ENCODE measurements around the gene SMIM7.
"Not testable (repeated sequence)": the region's sequence is repeated elsewhere in the genome, so short reads cannot be mapped to it uniquely, and the experiment has no call there.

Gene SMIM7

DNA sequence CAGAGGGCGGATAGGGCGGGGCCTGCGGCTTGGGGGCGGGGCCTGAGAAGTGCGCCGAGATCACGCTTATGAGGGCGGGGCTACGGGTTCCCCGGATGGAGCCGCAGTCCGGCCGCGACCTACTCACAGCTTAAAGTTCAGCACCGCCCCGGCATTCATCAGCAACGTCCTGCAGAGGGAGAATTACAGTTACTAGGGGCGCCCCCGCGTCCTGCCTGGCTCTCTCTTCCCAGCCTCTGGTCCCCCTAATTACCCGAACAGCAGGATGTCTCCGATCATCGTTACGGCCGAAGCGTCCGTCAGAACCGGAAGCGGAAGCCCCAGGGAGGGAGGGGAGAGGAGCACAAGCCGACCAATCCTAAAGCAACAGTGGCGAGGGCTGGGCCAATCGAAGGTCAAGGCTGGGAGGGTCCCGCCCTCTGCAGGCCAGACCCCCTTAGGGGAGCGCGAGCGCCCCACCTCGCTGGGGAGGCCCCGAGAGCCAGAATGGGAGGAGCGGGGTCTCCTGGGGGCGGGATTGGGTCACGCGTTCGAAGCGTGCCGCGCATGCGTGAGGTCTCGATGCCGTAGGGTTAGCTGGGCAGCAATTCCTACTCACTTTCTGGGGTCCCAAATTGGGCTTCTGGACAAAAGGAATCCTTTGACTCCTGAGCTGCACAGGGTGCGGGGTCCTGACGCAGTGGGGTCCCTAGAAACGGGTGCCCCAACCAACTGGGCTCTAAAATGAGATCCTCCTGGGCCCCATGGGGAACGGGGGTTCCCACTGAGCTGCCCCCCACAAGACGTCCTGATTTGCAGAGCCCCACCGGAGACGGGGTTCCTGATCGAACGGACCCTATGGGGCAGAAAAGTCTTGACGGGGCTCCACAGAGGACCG is at the start of gene SMIM7:
Gene SMIM7, minus strand, starts transcription at position 313 of the 877 bp plus-strand sequence. Its CDS starts 34 bp downstream, at position 279.
- peak; percentile 98 for DNase-seq

DNA sequence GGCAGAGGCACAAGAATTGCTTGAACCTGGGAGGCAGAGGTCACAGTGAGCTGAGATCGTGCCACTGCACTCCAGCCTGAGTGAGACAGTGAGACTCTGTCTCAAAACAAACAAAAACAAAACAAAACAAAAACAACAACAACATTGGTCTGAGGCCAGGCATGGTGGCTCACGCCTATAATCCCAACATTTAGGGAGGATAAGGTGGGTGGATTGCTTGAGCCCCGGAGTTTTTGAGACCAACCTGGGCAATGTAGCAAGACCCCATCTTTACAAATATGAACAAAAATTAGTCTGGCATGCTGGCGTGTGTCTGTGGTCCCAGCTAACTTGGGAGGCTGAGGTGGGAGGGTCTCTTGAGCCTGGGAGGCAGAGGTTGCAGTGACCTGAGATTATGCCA is 43.7 kb upstream of the SMIM7 start:
- DNase-seq, result no peak

DNA sequence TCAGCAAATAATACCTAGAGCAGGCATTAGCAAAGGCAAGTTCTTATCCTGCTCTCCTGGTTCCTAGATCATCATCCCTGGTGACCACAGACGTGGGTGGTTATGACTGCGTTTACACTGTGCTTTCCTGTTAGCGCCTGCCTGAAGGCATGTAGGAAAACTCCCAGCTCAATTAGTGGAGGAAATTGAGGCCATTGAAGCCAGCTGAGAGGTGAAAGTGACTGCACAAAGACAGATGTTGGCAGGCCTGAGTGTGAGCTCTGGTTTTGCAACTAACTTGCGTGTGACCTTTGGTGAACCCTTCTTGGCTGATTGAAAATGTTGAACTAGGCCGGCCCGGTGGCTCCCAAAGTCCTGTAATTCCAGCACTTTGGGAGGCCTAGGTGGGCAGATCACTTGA is 42.2 kb upstream of the SMIM7 start:
- DNase-seq, result no peak

DNA sequence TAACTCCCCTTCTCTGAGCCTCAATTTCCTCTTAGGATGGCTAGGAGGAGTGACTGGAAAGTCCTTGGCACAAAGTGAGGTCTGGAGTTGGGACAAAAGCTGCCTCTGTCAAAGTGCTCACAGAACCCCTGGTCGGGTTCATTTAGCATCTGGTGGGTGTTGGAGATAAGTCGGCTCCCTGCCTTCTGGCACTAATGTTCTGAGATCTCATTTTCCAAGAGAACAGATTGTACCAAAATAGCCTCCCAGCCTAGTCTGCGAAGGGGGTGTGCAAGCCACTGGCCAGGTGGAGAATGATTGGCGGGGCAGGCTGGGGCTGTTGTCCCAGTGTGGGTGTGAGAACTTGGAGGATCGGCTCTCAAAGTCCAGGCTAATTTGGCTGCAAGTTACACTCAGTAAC is 39.0 kb upstream of the SMIM7 start:
- no peak for DNase-seq

DNA sequence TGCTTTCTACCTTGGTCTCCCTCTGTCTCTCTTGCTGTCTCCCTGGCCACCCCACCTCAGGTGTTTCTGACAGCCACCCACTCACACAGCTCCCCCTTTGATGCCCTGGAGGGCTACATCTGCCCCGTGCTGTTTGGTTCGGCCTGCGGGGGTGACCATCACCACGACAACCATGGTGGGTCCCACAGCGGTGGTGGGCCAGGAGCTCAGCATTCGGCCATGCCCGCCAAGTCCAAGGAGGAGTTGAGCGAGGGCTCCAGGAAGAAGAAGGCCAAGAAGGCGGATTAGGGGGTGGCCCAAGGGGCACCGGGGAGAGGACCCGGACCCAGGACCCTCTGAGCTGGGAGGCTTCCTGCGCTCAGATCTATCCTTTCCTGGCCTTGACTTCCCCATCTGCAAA is 28.1 kb upstream of the SMIM7 start:
- DNase-seq, result no peak

DNA sequence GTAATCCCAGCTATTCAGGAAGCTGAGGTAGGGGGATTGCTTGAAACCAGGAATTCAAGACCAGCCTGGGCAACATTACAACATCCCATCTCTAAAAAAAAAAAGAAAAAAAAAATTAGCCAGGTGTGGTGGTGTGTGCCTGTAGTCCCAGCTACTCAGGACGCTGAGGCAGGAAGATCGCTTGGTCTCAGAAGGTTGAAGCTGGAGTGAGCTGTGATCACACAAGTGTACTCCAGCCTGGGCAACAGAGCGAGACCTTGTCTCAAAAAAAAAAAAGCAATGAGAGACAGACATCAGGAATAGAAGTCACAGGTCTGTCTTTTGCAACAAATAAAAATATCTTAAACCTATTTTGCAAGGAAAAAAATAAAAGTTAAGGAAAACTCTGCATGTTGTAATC is 24.3 kb upstream of the SMIM7 start:
- DNase-seq, result no peak

DNA sequence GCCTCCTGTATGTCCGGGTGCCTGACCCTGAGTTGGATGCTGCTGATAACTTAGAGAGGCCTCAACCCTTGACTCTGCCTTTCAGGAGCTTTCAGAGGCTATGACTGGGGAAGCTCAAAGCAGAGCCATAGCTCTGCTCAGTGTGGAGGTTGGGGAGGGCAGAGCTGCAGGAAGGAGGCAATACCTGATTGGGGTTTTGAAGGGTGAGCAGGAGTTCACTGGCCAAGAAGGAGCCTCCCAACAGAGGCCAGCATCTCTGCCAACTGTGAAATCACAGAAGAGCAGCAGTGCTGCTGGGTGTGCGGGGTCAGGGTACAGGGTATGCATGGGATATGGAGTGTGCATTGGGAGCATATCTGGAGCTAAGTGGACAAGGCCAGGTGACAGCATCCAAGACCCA is 22.6 kb upstream of the SMIM7 start:
- DNase-seq, result no peak

DNA sequence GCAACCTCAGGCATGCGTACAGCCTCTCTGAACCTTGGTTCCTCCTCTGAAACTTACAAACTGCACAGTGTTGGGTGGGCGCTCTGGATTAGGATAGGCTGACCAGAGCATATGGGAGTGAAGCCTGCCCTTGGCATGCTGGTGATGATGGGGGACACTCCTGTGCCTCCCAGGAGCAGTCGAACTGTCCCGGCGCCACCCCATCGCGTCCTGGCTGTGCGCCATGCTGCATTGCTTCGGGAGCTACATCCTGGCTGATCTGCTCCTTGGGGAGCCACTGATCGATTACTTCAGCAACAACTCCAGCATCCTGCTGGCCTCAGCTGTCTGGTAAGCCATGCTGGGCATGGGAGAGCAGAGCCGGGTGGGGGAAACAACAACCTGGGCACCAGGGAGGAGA is 19.9 kb upstream of the SMIM7 start:
- DNase-seq, result no peak

DNA sequence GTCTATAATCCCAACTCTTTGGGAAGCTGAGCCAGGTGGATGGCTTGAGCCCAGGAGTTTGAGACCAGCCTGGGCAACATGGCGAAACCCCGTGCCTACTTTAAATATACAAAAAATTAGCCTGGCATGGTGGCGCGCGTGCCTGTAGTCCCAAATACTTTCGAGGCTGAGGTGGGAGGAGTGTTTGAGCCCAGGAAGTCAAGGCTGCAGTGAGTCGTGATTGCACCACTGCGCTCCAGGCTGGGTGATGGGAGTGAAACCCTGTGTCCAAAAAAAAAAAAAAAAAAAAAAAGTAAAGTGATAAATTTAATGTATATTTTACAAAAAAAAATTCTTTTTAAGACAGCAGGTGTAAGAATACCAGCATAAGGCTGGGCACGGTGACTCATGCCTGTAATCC is 18.6 kb upstream of the SMIM7 start:
- DNase-seq, result no peak

DNA sequence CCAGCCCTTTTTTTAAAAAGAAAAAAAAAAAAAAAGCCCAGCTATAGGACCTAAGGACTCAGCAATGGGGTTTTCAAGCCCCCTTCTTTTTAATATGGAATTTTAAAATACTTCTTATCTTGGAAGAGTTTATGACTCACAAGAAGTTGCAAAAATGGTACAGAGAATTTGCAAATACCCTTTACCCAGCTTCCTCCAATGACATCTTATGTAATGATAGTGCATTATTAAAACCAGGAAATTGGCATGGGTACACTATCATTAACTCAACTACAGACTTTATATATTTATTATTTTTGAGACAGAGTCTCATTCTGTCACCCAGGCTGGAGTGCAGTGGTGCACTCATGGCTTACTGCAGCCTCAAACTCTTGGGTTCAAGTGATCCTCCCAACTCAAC is 17.1 kb upstream of the SMIM7 start:
- no peak for DNase-seq

DNA sequence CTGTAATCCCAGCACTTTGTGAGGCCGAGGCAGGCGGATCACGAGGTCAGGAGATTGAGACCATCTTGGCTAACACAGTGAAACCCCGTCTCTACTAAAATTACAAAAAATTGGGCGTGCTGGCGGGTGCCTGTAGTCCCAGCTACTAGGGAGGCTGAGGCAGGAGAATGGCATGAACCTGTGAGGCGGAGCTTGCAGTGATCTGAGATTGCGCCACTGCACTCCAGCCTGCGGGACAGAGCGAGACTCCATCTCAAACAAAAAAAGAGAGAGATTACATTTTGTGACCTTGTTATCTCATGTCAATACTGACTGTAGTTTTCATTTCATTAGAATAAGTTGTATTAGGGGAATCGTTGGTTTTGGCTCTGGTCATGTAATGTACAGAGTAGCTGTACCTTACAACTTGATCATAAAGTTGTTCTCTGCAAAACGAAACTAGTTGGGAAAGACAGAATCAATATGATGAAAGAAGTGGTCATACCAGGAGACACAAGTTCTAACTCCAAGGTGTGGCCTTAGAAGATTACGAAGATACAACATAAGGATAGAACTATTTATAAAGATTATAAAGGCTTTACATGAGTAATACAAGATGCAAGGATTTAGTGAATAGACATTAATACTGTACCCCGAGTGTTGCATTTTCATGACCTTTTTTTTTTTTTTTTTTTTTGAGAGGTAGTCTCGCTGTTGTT is 16.3 kb upstream of the SMIM7 start:
- DNase-seq, result no peak

DNA sequence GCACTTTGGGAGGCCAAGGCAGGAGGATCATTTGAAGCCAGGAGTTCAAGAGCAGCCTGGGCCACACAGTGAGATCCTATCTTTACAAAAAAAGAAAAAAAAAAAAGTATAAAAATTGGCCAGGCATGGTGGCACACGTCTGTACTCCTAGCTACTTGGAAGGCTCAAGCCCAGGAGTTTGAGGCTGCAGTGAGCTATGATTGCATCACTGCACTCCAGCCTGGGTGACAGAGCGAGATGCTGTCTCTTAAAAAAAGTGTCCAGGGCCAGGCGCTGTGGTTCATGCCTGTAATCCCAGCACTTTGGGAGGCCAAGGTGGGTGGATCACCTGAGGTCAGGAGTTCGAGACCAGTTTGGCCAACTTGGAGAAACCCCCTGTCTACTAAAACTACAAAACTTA is 13.9 kb upstream of the SMIM7 start:
- not testable (repeated sequence) for DNase-seq

DNA sequence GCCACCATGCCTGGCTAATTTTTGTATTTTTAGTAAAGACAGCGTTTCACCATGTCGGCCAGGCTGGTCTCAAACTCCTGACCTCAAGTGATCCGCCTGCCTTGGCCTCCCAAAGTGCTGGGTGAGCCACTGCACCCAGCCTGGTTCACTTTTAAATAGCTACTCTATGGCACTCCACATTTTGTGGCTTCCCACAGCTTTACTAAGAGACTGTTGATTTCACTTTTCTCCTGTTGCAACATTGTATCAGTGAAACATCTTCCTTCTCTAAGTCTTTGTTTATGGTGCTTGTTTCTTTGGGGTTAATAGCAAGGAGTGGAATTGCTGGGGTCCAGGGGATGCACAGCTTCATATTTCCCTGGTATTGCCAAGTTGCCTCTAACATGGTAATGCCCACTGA is 13.3 kb upstream of the SMIM7 start:
- no peak for DNase-seq

DNA sequence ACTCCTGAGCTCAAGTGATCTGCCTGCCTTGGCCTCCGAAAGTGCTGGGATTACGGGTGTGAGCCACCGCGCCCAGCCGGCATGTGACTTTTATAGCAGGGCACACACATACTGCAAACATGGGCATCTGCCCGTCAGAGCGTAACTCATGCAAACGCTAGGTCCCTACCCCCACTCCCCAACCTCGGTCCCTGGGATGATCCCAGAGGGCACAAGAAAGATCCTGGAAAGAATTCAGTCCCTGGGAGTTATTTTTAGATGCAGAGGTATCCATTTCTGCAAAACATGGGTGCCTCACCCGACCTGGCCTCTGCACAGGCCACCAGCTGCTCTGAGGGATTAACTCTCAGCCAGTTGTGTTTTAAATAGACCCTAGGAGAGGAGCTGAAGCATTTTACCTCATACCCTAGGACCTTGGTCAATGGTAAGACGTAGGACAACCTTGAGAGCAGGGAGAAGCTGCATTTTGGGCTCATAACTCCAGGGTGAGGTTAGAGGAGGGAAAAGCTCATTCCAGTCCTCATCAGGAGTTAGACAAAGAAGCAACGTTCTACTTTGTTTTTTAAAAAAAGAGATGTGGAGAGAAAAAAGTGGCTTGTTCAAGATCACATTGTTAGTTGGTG is 11.8 kb upstream of the SMIM7 start:
- no peak for DNase-seq

DNA sequence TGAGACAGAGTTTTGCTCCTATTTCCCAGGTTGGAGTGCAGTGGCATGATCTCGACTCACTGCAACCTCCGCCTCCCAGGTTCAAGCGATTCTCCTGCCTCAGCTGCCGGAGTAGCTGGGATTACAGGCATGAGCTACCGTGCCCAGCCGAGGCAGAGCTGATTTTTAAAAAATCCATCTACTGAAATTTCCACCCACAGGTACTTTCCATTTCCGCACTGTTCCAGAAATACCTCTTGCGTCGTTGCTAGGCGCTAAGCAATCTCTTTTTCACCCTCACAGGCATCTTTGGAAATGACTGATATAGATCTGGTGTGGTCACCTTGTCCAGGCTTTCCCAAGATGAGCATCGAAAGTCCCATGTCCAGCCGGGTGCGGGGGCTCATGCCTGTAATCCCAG is 10.3 kb upstream of the SMIM7 start:
- DNase-seq, result no peak

DNA sequence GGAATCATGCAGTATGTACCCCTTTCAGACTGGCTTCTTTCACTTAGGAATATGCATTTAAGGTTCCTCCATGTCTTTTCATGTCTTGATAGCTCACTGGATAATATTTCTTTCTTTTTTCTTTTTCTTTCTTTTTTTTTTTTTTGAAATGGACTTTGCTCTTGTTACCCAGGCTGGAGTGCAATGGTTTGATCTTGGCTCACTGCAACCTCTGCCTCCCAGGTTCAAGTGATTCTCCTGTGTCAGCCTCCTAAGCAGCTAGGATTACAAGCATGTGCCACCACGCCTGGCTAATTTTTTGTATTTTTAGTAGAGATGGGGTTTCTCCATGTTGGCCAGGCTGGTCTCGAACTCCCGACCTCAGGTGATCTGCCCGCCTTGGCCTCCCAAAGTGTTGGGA is 8.8 kb upstream of the SMIM7 start:
- not testable (repeated sequence) for DNase-seq

DNA sequence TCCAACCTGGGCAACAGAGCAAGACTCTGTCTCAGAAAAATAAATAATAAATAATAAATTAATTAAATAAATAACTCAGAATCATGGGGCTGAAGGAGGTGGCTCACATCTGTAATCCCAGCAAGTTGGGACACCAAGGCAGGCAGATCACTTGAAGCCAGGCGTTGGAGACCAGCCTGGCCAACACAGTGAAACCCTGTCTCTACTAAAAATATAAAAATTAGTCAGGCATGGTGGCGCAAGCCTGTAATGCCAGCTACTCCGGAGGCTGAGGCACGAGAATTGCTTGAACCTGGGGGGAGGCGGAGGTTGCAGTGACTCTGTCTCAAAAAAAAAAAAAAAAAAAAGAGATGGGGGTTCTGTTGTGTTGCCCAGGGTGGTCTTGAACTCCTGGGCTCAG is 8.2 kb upstream of the SMIM7 start:
- DNase-seq, result no peak

DNA sequence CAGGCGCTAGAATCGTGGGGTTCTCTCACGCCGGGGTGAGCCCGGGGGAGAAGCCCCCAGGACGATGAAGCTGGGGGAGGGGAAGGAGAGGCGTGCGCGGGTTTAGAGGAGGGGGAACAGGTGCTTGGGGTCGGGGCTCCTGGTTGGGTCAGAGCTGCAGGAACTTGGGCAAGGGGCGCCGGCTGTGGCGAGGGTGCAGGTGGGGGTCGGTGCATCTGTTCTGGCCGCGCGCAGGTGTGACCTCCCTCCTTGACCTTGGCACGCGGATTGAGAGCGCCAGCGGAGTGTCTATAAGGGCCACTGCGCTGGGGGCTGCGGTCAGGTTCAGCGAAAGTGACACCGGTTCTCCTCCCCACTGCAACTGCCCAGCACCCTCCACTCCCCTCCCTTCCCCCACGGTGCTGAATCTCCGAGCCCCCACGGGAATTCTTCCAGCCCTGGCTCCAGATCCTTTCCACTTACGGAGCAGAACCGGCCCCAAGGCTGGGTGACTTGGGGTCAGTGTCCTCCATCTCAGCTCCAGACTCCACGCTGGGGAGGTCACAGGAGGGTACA is 1.6 kb upstream of the SMIM7 start:
- DNase-seq, result no peak

DNA sequence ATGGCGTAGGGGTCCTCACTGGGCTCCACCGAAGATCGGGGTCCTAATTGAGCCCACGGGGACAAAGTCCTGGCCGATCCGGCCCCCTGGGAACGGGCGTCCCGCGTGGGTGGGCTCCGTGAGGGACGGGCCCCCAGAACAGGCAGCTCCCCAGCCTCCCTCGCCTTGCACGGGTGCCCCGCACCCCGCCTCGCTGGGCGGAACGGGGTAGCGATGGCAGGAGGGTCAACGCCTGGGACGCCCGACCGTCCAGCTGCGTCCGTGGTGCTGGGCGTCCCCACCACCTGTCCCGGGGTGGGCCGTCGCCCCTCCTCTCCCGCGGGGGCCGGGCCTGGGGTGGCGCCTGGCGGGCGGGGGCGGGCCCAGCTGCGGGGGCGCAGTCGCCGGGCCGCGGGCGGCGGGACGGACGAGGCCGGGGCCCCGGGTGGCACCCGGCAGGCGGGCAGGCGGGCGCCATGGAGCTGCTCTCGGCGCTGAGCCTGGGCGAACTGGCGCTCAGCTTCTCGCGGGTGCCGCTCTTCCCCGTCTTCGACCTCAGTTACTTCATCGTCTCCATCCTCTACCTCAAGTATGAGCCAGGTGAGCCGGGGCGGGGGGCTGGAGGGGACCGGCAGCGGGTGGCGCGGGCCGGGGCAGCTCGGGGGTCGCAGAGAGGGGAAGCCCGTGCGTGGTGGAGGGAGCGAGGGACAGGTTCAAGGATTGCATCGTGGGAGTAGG is 977 bp upstream of the SMIM7 start, which contains the start of gene TMEM38A:
Gene TMEM38A, plus strand, starts transcription at position 377 of the 717 bp plus-strand sequence. Its CDS starts 79 bp downstream, at position 456.
- peak; percentile 54 for DNase-seq

DNA sequence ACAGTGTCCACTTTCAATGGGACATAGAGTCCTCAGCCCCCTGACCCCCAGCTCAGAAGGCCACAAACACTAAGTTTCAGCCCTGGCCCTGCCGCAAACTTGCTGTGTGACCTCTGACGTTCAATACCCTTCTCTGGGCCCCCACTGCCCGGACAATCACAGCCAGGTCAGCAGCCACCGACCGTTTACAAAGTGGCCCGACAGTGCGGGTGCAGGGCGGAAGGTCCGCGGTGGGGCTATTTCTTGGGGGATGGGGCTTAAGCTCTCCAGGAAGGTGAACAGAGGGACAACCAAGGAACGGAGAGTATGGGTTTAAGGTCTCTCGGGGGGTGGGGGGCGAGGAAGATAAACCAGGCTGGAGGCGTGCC is 496 bp downstream of the SMIM7 start:
- no peak for DNase-seq

DNA sequence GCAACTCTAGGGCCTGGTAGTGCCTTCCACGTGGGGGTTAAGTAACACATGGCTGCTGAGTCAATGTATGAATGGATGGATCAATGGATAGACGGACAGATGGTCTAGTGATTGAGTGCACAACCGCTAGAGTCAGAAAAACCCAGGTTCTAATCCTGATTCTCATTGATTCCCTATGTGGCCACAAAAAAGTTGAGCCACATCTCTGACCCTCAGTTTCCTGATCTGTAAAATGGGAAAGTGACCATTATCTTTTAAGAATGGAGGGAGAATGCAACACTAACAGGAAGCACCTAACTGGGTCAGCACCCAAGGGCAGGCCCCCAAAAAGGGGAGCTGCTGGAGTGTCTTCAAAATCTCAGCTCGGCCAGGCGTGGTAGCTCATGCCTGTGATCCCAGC is 2.6 kb downstream of the SMIM7 start:
- DNase-seq, result no peak

DNA sequence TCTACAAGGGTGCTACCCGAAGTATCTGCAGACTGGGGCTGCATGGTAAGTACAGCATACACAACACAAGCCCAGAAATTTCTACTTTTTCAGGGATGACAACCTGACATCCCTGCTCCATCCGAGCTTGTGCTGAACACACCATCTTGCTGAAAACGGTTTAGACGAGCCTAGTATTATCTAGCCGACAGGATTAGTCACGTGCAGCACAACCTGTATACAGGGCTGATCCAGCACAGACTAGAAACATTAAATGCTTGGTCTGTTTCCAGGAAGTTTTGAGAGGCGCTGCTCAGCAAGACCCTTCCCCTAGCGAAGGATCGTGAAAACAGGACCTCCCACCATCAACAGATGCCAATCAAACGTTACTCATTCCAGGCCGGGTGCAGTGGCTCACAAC is 4.2 kb downstream of the SMIM7 start:
- DNase-seq, result no peak

DNA sequence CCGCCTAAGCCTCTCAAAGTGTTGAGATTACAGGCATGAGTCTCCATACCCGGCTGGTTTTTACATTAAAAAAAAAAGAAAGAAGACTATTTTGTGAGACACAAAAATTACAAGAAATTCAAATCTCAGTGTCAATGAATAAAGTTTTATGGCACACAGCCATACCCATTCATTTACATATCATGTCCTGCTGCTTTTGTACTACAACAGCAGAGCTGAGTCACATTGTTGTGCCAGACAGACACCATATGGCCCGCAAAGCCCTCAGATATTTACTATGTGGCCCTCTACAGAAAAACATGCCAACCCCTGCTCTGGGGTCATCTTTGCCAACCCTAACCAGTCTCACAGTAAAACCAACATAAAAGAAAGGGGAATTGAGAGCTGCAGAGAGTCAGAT is 5.3 kb downstream of the SMIM7 start:
- no peak for DNase-seq
